8988T (cell line): Measurements from ENCODE around the gene EPN1.

ENCODE experiments used
- DNase-seq: peaks from one replicate; pipeline ENCODE4 v3.0.0; 2011

EPN1 gene

GRCh38 chr19:55661826-55662225 is 13.2 kb upstream of the EPN1 start:
- DNase-seq, result no peak

- no peak for DNase-seq
Observed at GRCh38 chr19:55663846-55664536, 11.0 kb upstream of the EPN1 start.

- DNase-seq, result no peak
Observed at GRCh38 chr19:55666343-55667005, 8.6 kb upstream of the EPN1 start.

- DNase-seq, result no peak
Observed at GRCh38 chr19:55667006-55667381, 8.0 kb upstream of the EPN1 start.

- no peak for DNase-seq
Observed at GRCh38 chr19:55667511-55667910, 7.5 kb upstream of the EPN1 start.

- DNase-seq, result no peak
Observed at GRCh38 chr19:55667958-55668357, 7.1 kb upstream of the EPN1 start.

GRCh38 chr19:55668603-55669348 is 6.2 kb upstream of the EPN1 start:
- no peak for DNase-seq

GRCh38 chr19:55669418-55670279 is 5.4 kb upstream of the EPN1 start:
- no peak for DNase-seq

GRCh38 chr19:55670280-55671053 is 4.6 kb upstream of the EPN1 start:
- no peak for DNase-seq

- DNase-seq, result no peak
Observed at GRCh38 chr19:55671054-55671378, 4.0 kb upstream of the EPN1 start.

- no peak for DNase-seq
Observed at GRCh38 chr19:55672418-55672817, 2.6 kb upstream of the EPN1 start.

GRCh38 chr19:55673465-55673864 is 1.6 kb upstream of the EPN1 start:
- DNase-seq, result no peak

- DNase-seq, result no peak
Observed at GRCh38 chr19:55673889-55674288, 1.1 kb upstream of the EPN1 start.

- DNase-seq, result no peak
Observed at GRCh38 chr19:55674459-55674840, 576 bp upstream of the EPN1 start.

GRCh38 chr19:55675661-55676354 is 782 bp downstream of the EPN1 start:
- DNase-seq, result no peak

- no peak for DNase-seq
Observed at GRCh38 chr19:55676383-55676782, 1.4 kb downstream of the EPN1 start.

- DNase-seq, result no peak
Observed at GRCh38 chr19:55676889-55677505, 2.0 kb downstream of the EPN1 start.

GRCh38 chr19:55677572-55678028 is 2.6 kb downstream of the EPN1 start:
- DNase-seq, result no peak

- DNase-seq, result no peak
Observed at GRCh38 chr19:55678121-55678671, 3.2 kb downstream of the EPN1 start.

GRCh38 chr19:55679343-55680257 is 4.6 kb downstream of the EPN1 start:
- no peak for DNase-seq
